Calu3 (cell line): Measurements from ENCODE around the gene AGAP3. TPM values are rescaled to one million over a fixed set of nuclear protein-coding genes. Genes with fewer than 3 reads are reported as not detected.

Source experiments
- BruUV-seq: library from RNA; stranded (reverse); fragments of 400-500 nt; replicated peaks from 2 replicates; lab custom pipeline; 2021; lab: Mats Ljungman, UMichigan
- CTCF ChIA-PET: fragments of 300-600 bp; sonication (Branson Sonifier 250); formaldehyde crosslinking; loops from one replicate; lab custom pipeline; 2022; ENCODE audit warnings: antibody characterized with exemption; lab: Charles Lee
- DNase-seq: peaks from one replicate; pipeline ENCODE4 v3.0.0; 2022
- H3K27ac Mint-ChIP-seq: one replicate; pipeline ENCODE4 v1.8.0; 2022; ENCODE audit warnings: mixed read lengths; ENCODE audit not compliant: unreplicated experiment
- H3K27me3 Mint-ChIP-seq: one replicate; pipeline ENCODE4 v1.8.0; 2022; ENCODE audit warnings: mixed read lengths; ENCODE audit not compliant: unreplicated experiment
- H3K36me3 Mint-ChIP-seq: one replicate; pipeline ENCODE4 v1.8.0; 2022; ENCODE audit warnings: mild to moderate bottlenecking, moderate library complexity, mixed read lengths; ENCODE audit not compliant: insufficient read depth, unreplicated experiment
- H3K4me1 Mint-ChIP-seq: one replicate; pipeline ENCODE4 v1.8.0; 2022; ENCODE audit warnings: mild to moderate bottlenecking, low read depth, mixed read lengths; ENCODE audit not compliant: unreplicated experiment
- H3K4me3 Mint-ChIP-seq: one replicate; pipeline ENCODE4 v1.8.0; 2022; ENCODE audit warnings: mild to moderate bottlenecking, low read depth, moderate library complexity, mixed read lengths; ENCODE audit not compliant: unreplicated experiment
- H3K9me3 Mint-ChIP-seq: one replicate; pipeline ENCODE4 v1.8.0; 2022; ENCODE audit warnings: low read depth, mixed read lengths; ENCODE audit not compliant: unreplicated experiment
- intact Hi-C: fragments of 100-400 bp; cut with micrococcal nuclease; formaldehyde crosslinking; loops from one replicate; pipeline ENCODE4 v1.10.0; 2022; ENCODE audit not compliant: unreplicated experiment
- total RNA-seq: library from RNA; stranded (reverse); gene quantifications from 2 replicates; pipeline ENCODE4 v1.2.3, GENCODE V29; 2022
- TF ChIP-seq, protein P1 (sequence below): fragments of 200-600 bp; IDR thresholded peaks from one replicate; pipeline ENCODE4 v1.8.0; 2022; ENCODE audit warnings: antibody characterized with exemption; ENCODE audit not compliant: unreplicated experiment

Gene AGAP3
- total RNA-seq, 1 experiment from 2014 or later = 73.4 TPM

DNA sequence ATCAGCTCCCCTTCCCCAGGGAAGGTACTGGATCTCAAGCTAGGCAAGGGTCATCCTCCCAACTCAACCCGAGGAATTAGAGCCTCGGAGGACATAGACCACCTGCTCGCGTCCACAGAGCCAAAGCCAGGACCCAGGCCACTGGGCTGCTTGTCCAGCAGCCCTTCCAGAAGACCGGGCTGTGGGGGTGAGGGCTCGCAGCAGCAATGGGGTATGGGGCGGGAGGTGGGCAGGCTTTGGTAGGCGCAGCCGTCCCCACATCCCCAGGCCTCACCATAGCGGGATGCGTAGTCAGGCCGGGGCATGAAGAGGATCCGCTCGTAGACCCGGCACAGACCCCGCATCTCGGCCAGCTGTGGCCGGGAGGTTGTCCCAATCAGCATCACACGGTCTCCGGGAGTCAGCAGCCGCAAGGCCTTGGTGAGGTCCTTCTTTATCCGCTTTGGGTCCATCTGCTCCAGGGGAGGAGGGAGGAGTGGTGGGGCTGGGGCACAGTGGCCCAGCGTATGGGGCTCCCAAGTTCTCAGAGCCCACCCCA, 105.8 kb downstream of the AGAP3 start:
- H3K36me3 Mint-ChIP-seq = peaks cover 7% of the 10 kb centered on the region
- no peak overlapping the region for H3K4me3 Mint-ChIP-seq
- CTCF ChIA-PET = no interaction called here
- BruUV-seq = no TSS peak
- TF ChIP-seq, protein P1, sequence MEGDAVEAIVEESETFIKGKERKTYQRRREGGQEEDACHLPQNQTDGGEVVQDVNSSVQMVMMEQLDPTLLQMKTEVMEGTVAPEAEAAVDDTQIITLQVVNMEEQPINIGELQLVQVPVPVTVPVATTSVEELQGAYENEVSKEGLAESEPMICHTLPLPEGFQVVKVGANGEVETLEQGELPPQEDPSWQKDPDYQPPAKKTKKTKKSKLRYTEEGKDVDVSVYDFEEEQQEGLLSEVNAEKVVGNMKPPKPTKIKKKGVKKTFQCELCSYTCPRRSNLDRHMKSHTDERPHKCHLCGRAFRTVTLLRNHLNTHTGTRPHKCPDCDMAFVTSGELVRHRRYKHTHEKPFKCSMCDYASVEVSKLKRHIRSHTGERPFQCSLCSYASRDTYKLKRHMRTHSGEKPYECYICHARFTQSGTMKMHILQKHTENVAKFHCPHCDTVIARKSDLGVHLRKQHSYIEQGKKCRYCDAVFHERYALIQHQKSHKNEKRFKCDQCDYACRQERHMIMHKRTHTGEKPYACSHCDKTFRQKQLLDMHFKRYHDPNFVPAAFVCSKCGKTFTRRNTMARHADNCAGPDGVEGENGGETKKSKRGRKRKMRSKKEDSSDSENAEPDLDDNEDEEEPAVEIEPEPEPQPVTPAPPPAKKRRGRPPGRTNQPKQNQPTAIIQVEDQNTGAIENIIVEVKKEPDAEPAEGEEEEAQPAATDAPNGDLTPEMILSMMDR = no peak
- peaks cover 46% of the 10 kb centered on the region for H3K27me3 Mint-ChIP-seq
- H3K9me3 Mint-ChIP-seq = no peaks in the 10 kb centered on the region
- H3K4me1 Mint-ChIP-seq = no peaks in the 10 kb centered on the region
- no peak overlapping the region for H3K27ac Mint-ChIP-seq
- intact Hi-C loops = no loop called here
- no peak for DNase-seq

DNA sequence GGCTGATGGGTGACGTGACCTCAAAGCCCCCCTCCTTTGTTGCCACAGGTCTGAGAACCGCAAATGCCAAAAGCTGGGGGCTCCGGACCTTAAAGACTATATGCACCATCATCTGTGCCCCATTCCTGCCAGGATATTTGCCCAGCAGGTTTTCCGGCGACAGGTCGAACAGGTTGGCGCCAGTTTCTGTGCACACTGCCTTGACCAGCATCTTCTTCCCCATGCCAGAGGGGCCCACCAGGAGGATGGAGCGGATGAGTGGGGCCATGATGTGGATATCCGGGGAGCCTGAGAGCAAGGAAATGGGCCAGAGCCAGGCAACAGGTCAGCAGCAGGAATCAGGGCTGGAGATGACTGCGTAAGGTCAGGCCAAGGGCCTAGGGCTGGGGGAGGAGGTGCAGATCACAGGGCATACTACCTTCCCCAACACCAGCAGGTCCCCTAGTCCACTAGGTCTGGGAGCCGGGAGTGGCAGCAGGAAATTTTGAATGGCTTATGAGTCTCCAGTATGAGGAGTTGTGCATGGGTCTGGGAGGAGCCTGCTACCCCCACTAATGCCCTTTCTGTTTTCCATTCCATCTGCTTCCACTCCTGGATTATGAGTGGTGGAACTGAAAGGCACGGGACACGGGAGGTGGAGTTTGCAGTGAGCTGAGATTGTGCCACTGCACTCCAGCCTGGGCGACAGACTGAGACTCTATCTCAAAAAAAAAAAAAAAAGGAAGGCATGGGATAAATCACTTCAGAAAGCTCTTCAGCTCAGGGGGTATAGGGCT, 107.1 kb downstream of the AGAP3 start:
- CTCF ChIA-PET = no interaction called here
- no peak for DNase-seq
- BruUV-seq = no TSS peak
- H3K4me1 Mint-ChIP-seq = no peaks in the 10 kb centered on the region
- peaks cover 7% of the 10 kb centered on the region for H3K36me3 Mint-ChIP-seq
- no peaks in the 10 kb centered on the region for H3K9me3 Mint-ChIP-seq
- H3K4me3 Mint-ChIP-seq = no peak overlapping the region
- intact Hi-C loops = no loop called here
- H3K27ac Mint-ChIP-seq = no peak overlapping the region
- TF ChIP-seq, protein P1 = no peak
- H3K27me3 Mint-ChIP-seq = peaks cover 33% of the 10 kb centered on the region

Other genes with a start within 250 kb of the AGAP3 start
- 1.2 and 1.8 TPM in 2 replicates for gene AOC1, start 234.0 kb upstream of the AGAP3 start, total RNA-seq
- gene KCNH2, start 108.2 kb upstream of the AGAP3 start, total RNA-seq = 0.45 and 0.66 TPM in 2 replicates
- 0.71 and 1.1 TPM in 2 replicates for gene NOS3, start 95.5 kb upstream of the AGAP3 start, total RNA-seq
- 7.9 and 17.7 TPM in 2 replicates for gene ATG9B, start 62.0 kb upstream of the AGAP3 start, total RNA-seq
- gene ABCB8, start 58.0 kb upstream of the AGAP3 start, total RNA-seq = 40.2 and 42.3 TPM in 2 replicates
- 11.7 and 13.6 TPM in 2 replicates for gene ASIC3, start 37.9 kb upstream of the AGAP3 start, total RNA-seq
- gene CDK5, start 28.6 kb upstream of the AGAP3 start, total RNA-seq = 23.5 and 24.6 TPM in 2 replicates
- gene SLC4A2, start 26.9 kb upstream of the AGAP3 start, total RNA-seq = 194 and 209 TPM in 2 replicates
- 113 and 121 TPM in 2 replicates for gene FASTK, start 5.7 kb upstream of the AGAP3 start, total RNA-seq
- gene TMUB1, start 3.0 kb upstream of the AGAP3 start, total RNA-seq = 49.9 and 51.2 TPM in 2 replicates
- gene GBX1, start 81.2 kb downstream of the AGAP3 start, total RNA-seq = not detected in 2 replicates
- gene ASB10, start 100.8 kb downstream of the AGAP3 start, total RNA-seq = not detected in 2 replicates
- not detected in 2 replicates for gene H2BK1, start 124.0 kb downstream of the AGAP3 start, total RNA-seq
- 43.0 and 49.7 TPM in 2 replicates for gene ABCF2, start 140.7 kb downstream of the AGAP3 start, total RNA-seq
- 48.1 and 51.3 TPM in 2 replicates for gene CHPF2, start 146.0 kb downstream of the AGAP3 start, total RNA-seq
- gene SMARCD3, start 162.2 kb downstream of the AGAP3 start, total RNA-seq = 2.3 and 4.1 TPM in 2 replicates